Thoracic aorta (tissue), 2 donors: Measurements from ENCODE around the gene CHKB. TPM values are rescaled to one million over a fixed set of nuclear protein-coding genes. Genes with fewer than 3 reads are reported as not detected.
"Not testable (repeated sequence)": the region's sequence is repeated elsewhere in the genome, so short reads cannot be mapped to it uniquely, and the experiment has no call there.

Source experiments
- ATAC-seq: fragments of 150-250 bp; one replicate; pipeline ENCODE4 v1.8.0; 2017; ENCODE audit warnings: low read depth; ENCODE audit not compliant: insufficient number of reproducible peaks, low FRiP score
- DNase-seq: peaks from one replicate; pipeline ENCODE4 v3.0.0-alpha.2; 2020; ENCODE audit warnings: low spot score
- H3K27ac ChIP-seq, 2 donors: fragments of 200-600 bp; sonication (generic); 1 replicate in 1 of 2; 2 replicates in 1 of 2; pipeline ENCODE4 v1.5.1; 2016; ENCODE audit warnings: mild to moderate bottlenecking in 2 of 2, moderate library complexity in 2 of 2
- H3K27me3 ChIP-seq: fragments of 200-600 bp; sonication (generic); replicated peaks from 2 replicates; pipeline ENCODE4 v1.6.0; 2016; ENCODE audit warnings: mild to moderate bottlenecking; ENCODE audit not compliant: insufficient read depth
- H3K36me3 ChIP-seq: fragments of 200-600 bp; sonication (generic); one replicate; pipeline ENCODE4 v1.5.1; 2016
- H3K4me1 ChIP-seq, 2 donors: fragments of 200-600 bp; sonication (generic); 1 replicate in 1 of 2; 2 replicates in 1 of 2; pipeline versions ENCODE4 v1.5.1 to v1.6.0; 2016; ENCODE audit warnings: low read depth in 2 of 2, mild to moderate bottlenecking in 1 of 2; ENCODE audit not compliant: control insufficient read depth in 1 of 2
- H3K4me3 ChIP-seq: fragments of 200-600 bp; sonication (generic); 2 replicates; pipeline ENCODE4 v1.5.1; 2016; ENCODE audit warnings: mild to moderate bottlenecking
- H3K9me3 ChIP-seq: fragments of 200-600 bp; sonication (generic); 2 replicates; pipeline ENCODE4 v1.5.1; 2016
- total RNA-seq, 2 donors: library from RNA; depleted of rRNA; stranded (reverse); fragments of >200 nt; gene quantifications; one replicate each; pipeline versions ENCODE4 v1.1.0 to v1.2.3, GENCODE V29; 2016
- TF ChIP-seq, protein P1 (sequence below): fragments of 200-600 bp; sonication (generic); IDR thresholded peaks from one replicate; pipeline ENCODE4 v1.5.1; 2019; ENCODE audit warnings: antibody characterized with exemption

CHKB gene
- total RNA-seq, 2 donors from 2014 or later: 52.6 to 78.7 TPM

DNA sequence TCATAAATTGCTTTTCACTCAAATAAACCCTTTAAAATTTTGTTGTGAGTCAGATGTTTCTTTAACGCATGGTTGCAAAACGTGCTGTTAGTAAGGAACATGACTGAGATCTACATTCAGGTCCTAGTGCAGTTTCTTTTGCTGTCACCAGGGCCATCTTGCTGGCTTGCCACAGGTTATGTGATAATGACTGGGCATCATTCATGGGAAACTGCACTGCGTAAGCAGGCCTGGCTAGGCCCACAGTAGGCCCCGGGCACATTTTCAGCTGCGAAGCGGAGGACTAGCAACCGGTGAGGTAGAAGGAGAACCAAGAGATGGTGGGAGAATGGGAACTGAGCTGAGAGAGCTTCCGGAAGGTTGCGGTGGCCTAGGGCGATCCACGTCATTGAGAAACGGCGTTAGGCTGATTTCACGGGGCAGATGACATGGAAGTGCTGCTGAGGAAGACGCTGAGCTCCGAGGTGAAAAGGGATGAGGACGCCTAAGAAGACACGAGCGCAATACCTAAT is 40.2 kb downstream of the CHKB start:
- no peak for DNase-seq

GRCh38 chr22:50541667-50542026 is 41.0 kb downstream of the CHKB start:
- not testable (repeated sequence) for ATAC-seq, DNase-seq, H3K9me3 ChIP-seq, H3K36me3 ChIP-seq, H3K4me3 ChIP-seq, H3K27me3 ChIP-seq
- Histone ChIP-seq H3K27ac (peak overlapping the region; percentile 12 to 48), H3K4me1 (peaks cover 9 to 11% of the 10 kb centered on the region in 2 donors)

More for the DNA sequence above, 40.2 kb downstream of the CHKB start:
- Histone ChIP-seq H3K4me3 (no peak overlapping the region), H3K27me3 (no peaks in the 10 kb centered on the region), H3K9me3 (no peaks in the 10 kb centered on the region), H3K27ac (no peak overlapping the region), H3K36me3 (no peaks in the 10 kb centered on the region), H3K4me1 (peaks cover 9 to 11% of the 10 kb centered on the region in 2 donors)
- ATAC-seq: no peak
- TF ChIP-seq, protein P1, sequence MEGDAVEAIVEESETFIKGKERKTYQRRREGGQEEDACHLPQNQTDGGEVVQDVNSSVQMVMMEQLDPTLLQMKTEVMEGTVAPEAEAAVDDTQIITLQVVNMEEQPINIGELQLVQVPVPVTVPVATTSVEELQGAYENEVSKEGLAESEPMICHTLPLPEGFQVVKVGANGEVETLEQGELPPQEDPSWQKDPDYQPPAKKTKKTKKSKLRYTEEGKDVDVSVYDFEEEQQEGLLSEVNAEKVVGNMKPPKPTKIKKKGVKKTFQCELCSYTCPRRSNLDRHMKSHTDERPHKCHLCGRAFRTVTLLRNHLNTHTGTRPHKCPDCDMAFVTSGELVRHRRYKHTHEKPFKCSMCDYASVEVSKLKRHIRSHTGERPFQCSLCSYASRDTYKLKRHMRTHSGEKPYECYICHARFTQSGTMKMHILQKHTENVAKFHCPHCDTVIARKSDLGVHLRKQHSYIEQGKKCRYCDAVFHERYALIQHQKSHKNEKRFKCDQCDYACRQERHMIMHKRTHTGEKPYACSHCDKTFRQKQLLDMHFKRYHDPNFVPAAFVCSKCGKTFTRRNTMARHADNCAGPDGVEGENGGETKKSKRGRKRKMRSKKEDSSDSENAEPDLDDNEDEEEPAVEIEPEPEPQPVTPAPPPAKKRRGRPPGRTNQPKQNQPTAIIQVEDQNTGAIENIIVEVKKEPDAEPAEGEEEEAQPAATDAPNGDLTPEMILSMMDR: no peak

DNA sequence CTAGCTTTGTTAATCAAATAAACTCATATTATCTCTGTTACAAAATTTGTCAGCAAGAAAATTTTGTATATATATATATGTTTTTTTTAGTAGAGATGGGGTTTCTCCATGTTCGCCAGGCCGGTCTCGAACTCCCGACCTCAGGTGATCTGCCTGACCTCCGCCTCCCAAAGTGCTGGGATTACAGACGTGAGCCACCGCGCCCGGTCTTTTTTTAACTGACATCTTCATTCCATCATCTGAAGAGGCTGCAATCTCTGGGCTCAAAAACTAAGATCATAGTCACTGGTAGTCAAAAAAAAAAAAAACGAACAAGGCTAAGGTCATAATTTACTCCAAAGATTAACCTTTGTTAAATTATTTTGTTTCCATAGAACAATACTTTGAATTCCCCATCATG is 42.3 kb downstream of the CHKB start:
- Histone ChIP-seq H3K27me3 (no peaks in the 10 kb centered on the region), H3K9me3 (no peaks in the 10 kb centered on the region), H3K27ac (peak overlapping the region in 1 of 2 donors; percentile 75), H3K4me3 (no peak overlapping the region), H3K4me1 (peaks cover 9 to 11% of the 10 kb centered on the region in 2 donors), H3K36me3 (no peaks in the 10 kb centered on the region)
- ATAC-seq (no peak), DNase-seq (no peak)
- TF ChIP-seq, protein P1: no peak

DNA sequence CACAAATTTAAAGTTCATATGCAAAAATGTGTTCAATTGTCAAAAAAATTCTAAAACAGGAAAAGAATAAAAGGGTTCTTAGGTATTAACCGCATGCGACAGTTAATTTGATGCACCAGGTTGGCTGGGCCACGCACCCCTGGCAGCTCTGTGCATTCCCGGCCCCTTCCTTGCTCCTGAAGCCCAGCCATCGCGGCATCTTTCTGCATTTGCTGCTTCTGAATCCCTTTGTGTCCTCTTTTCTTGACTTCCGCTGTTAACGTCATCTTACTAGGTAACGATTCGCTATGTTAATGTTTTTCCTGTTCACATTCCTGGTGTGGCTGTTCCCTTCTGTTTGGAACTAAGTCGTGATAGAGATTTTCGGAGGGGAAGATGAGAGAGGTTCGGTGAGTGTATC is 44.9 kb downstream of the CHKB start:
- no peaks in the 10 kb centered on the region for H3K9me3 ChIP-seq
- no peaks in the 10 kb centered on the region for H3K27me3 ChIP-seq
- peak overlapping the region in 1 of 2 donors; percentile 75 for H3K27ac ChIP-seq

GRCh38 chr22:50536226-50536625 is 46.4 kb downstream of the CHKB start:
- peaks cover 3% of the 10 kb centered on the region for H3K27me3 ChIP-seq
- H3K27ac ChIP-seq: no peak overlapping the region
- H3K9me3 ChIP-seq: no peaks in the 10 kb centered on the region
- H3K4me1 ChIP-seq: peaks cover 12 to 14% of the 10 kb centered on the region in 2 donors
- ATAC-seq (no peak), DNase-seq (no peak)
- no peaks in the 10 kb centered on the region for H3K36me3 ChIP-seq
- H3K4me3 ChIP-seq: no peak overlapping the region
- TF ChIP-seq, protein P1: no peak

More for the DNA sequence above, 44.9 kb downstream of the CHKB start:
- H3K4me3 ChIP-seq: no peak overlapping the region
- DNase-seq: no peak
- no peaks in the 10 kb centered on the region for H3K36me3 ChIP-seq
- TF ChIP-seq, protein P1: no peak
- no peak for ATAC-seq
- H3K4me1 ChIP-seq: peaks cover 0 to 4% of the 10 kb centered on the region in 2 donors

GRCh38 chr22:50535113-50535512 is 47.5 kb downstream of the CHKB start:
- ATAC-seq (no peak), DNase-seq (no peak)
- H3K36me3 ChIP-seq: no peaks in the 10 kb centered on the region
- H3K4me3 ChIP-seq: no peak overlapping the region
- H3K27me3 ChIP-seq: peaks cover 5% of the 10 kb centered on the region
- TF ChIP-seq, protein P1: no peak
- peaks cover 18 to 25% of the 10 kb centered on the region in 2 donors for H3K4me1 ChIP-seq
- H3K9me3 ChIP-seq: no peaks in the 10 kb centered on the region
- H3K27ac ChIP-seq: no peak overlapping the region

DNA sequence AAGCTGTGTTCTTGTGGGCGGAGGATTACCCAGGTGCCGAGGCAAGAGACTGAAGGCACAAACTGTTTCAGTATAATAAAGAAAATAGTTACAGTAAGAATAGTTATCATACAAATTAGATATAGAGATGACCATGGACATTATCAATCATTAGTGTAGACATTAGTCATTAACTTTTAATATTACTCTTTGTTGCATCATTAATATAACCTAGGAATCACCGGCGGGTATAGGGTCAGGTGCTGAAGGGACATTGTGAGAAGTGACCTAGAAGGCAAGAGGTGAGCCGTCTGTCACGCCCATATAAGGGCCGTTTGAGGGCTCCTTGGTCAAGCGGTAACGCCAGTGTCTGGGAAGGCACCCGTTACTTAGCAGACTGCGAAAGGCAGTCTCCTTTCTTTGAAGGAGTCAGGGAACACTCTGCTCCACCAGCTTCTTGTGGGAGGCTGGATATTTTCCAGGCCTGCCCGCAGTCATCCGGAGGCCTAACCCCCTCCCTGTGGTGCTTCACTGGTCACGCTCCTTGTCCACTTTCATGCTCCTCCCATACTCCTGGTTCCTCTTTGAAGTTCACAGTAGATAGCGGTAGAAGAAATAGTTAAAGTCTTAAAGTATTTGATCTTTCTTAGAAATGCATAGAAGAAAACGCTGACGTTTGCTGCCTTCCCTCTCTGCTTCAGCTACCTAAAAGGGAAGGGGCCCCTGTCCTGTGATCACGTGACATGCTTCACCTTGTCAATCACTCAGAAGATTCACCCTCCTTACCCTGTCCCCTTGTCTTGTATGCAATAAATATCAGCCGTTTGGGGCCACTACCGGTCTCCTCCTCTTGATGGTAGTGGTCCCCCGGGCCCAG is 48.6 kb downstream of the CHKB start:
- not testable (repeated sequence) for H3K36me3 ChIP-seq, ATAC-seq, DNase-seq, H3K27me3 ChIP-seq, H3K27ac ChIP-seq, H3K9me3 ChIP-seq, H3K4me3 ChIP-seq
- H3K4me1 ChIP-seq: peaks cover 16 to 35% of the 10 kb centered on the region in 2 donors
